RWPE1 (cell line): ENCODE data around the gene RYR3.

Experiments
- CTCF ChIA-PET: fragments of 350-600 bp; sonication (Branson Sonifier 250); formaldehyde crosslinking; extraction: SDS; loops from one replicate; lab custom pipeline; 2021; lab: Yijun Ruan, JAX
- POLR2A ChIA-PET: fragments of 400-600 bp; formaldehyde crosslinking; extraction: SDS; loops from one replicate; lab custom pipeline; 2020; ENCODE audit warnings: antibody characterized with exemption; ENCODE audit not compliant: low non-redundant PET; lab: Yijun Ruan, JAX
- DNase-seq: peaks from one replicate; pipeline ENCODE4 v3.0.0; 2012; ENCODE audit warnings: low spot score
- H3K27ac ChIP-seq: fragments of 450-650 bp; 2 replicates; pipeline ENCODE4 v1.5.1; 2017
- CTCF ChIP-seq: fragments of 450-650 bp; conservative IDR thresholded peaks from 2 replicates; pipeline ENCODE4 v1.5.1; 2017; ENCODE audit warnings: low read depth, mild to moderate bottlenecking

The RYR3 gene

GRCh38 chr15:33411596-33412540, 101.1 kb downstream of the RYR3 start:
- ChIA-PET POLR2A (no interaction called here), CTCF (no interaction called here)
- DNase-seq, result no peak
- TF ChIP-seq CTCF, result no peak
- H3K27ac ChIP-seq, result no peak overlapping the region

- no peak for DNase-seq
- CTCF ChIA-PET, result no interaction called here
- H3K27ac ChIP-seq, result no peak overlapping the region
- POLR2A ChIA-PET, result no interaction called here
- TF ChIP-seq CTCF, result no peak
These were observed 108.9 kb downstream of the RYR3 start for GRCh38 chr15:33419701-33420100.

GRCh38 chr15:33424025-33424424, 113.3 kb downstream of the RYR3 start:
- ChIA-PET POLR2A (no interaction called here), CTCF (no interaction called here)
- no peak for TF ChIP-seq CTCF
- H3K27ac ChIP-seq, result no peak overlapping the region
- DNase-seq, result no peak

- ChIA-PET POLR2A (no interaction called here), CTCF (interaction anchor here (1.0 kb wide), 1 partner anchor 12 kb away, joined by 4 read pairs; no protein-coding TSS in a partner anchor)
- no peak overlapping the region for H3K27ac ChIP-seq
- DNase-seq, result peak; percentile 60
- no peak for TF ChIP-seq CTCF
These were observed 114.4 kb downstream of the RYR3 start for GRCh38 chr15:33425142-33425541.

GRCh38 chr15:33430577-33430976, 119.8 kb downstream of the RYR3 start:
- H3K27ac ChIP-seq, result no peak overlapping the region
- no peak for DNase-seq
- TF ChIP-seq CTCF, result no peak
- ChIA-PET CTCF (interaction anchor here (0.5 kb wide), 1 partner anchor 71 kb away, joined by 3 read pairs; no protein-coding TSS in a partner anchor), POLR2A (no interaction called here)

- CTCF ChIA-PET, result interaction anchor here (0.7 kb wide), 1 partner anchor 60 kb away, joined by 4 read pairs; no protein-coding TSS in a partner anchor
- DNase-seq, result no peak
- POLR2A ChIA-PET, result no interaction called here
- no peak for TF ChIP-seq CTCF
- no peak overlapping the region for H3K27ac ChIP-seq
These were observed 123.1 kb downstream of the RYR3 start for GRCh38 chr15:33433821-33434220.
